HG03571 (cell line): ENCODE data around the gene SFMBT2.

Experiments
- ATAC-seq: cut with Tn5 transposase; IDR thresholded peaks from one replicate; pipeline ENCODE4 v1.9.1; 2021; ENCODE audit not compliant: unreplicated experiment

Gene SFMBT2

DNA sequence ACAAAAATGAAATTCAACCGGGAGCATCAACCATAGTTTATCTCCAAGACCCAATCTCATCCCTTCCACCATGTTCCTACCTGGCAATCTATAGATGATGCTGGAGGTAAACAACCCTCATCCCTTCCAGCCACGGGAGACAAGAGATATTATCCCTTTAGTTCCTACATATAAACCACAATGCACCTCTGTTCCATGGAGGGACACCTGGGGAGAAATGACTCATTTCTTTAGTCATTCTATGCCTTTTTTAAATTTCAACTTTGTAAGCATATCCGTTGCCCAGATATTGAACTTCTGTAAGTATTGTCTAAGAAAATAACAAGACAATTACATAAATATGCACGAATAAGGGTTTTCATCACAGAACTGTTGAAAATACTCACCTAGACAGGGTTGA lies 15.5 kb upstream of the SFMBT2 start:
- ATAC-seq: no peak

DNA sequence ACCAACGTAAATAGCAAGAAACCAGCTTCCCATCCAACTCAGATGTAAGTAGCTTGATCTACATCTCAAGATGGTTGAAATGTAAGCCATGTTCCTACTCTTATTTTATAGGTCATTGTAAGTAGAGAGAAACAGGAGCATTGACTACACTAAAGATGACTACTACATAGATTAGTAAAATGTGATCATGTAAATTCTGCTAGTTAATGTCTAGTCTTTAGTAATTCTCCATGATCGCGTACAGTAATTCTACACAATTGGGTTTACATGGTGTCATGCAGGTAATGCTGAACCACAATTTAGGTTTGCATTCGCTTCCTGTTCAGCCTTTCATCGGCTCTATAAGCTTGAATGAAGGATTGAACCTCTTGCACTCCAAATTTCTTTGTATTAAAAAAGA lies 14.9 kb upstream of the SFMBT2 start:
- no peak for ATAC-seq

DNA sequence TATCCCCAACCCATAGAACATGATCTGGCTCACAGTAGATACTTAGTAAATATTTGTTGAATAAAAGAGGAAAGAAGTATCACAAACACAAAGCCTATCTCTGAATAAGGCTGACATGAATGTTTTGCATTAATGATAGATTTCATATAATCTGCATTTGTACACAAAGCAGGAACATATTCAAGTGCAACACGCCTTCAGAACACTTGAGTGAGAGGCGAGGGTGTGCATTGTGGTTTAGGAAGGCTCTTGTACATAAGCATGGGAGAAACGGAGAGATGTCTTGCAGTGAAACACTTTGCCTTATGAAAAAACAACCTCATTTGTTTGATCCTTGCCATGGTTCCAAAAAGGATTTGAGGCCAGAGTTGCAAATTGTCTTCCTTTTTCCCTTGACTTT lies 14.1 kb upstream of the SFMBT2 start:
- no peak for ATAC-seq

DNA sequence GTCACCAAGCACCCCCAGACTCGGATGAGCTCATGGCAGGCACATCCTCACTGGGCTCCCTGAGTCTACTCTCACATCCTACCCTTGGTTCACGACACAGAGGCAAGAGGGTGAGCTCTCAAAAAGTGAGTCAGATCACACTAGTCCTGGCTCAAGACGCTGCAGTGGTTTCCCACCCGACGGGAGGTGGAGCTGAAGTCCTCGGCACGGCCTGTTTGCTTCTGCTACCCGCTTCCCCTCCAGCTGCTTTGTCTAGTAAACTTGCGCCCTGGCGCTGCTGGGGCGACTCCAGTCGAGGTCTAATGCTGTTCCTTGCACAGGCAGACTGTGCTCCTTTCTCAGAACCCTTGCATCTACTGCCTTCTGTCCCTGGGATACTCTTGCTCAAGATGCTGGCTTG lies 13.5 kb upstream of the SFMBT2 start:
- ATAC-seq: peak; percentile 62

DNA sequence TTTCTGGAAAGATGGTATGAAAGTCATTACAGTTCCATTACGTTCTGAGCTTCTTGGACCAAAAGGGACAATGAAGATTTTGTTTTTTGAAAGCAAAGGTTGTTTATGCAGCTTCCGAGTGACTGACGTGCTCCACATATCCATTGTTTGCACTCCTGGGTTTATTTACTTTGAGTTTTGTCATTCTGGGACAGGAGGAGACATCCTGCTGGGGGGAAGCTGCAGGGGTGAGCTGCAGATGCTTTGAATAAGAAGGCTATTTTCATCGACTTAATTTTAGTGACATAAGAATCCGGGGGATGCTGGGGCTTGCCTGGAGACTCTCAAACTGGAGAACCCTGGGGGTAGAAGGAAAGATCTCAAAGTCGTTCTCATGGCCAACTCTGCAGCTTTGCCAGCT lies 12.7 kb upstream of the SFMBT2 start:
- ATAC-seq: no peak

DNA sequence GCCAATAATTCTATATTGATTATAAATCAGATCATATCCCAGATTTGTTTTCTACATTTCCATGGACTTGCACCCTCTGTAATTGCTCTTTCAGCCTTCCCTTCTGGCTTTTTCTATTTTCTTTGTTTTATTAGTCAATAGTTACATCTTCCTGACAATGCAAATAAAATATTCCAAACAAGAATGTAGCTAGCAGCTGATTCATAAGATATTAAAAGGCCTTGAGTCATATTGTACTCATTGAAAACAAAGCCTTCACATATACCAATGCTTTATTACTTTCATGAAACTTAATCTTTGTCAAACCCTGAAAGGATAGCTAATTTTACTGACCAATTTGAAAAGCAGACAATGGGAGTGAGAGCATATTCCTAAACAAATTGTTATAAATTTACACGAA lies 10.7 kb upstream of the SFMBT2 start:
- ATAC-seq: no peak

DNA sequence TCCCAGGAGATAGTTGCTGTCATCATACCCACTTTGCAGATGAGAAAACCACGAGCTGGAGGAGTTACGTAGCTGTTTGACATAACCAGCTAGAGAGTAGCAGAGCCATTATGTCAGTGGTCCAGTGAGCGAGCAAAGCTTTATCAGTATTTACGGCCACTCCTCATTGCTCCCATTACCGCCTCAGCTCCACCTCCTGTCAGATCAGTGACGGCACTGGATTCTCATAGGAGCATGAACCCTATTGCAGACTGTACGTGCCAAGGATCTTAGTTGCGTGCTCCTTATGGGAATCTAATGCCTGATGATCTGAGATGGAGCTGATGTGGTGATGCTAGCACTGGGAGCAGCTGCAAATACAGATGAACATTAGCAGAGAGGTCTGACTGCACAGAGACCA lies 9.2 kb upstream of the SFMBT2 start:
- no peak for ATAC-seq

DNA sequence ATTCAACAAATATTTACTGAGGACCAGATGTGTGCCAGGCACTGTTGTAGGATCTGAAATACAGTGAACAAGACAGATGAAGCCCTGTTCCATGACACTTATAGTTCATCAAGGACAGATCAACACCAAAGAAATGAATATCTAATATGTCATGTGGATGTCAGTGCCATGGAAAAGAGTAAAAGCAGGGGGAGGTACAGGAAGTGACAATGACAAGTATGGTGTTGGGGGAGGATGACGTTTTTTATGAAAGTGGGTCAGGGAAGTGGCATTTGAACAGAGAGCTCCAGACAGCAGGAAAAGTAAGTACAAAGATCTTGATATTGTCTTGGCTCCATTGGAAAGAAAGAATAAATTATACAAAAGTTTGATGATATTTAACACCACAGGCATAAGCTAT lies 7.0 kb upstream of the SFMBT2 start:
- no peak for ATAC-seq

DNA sequence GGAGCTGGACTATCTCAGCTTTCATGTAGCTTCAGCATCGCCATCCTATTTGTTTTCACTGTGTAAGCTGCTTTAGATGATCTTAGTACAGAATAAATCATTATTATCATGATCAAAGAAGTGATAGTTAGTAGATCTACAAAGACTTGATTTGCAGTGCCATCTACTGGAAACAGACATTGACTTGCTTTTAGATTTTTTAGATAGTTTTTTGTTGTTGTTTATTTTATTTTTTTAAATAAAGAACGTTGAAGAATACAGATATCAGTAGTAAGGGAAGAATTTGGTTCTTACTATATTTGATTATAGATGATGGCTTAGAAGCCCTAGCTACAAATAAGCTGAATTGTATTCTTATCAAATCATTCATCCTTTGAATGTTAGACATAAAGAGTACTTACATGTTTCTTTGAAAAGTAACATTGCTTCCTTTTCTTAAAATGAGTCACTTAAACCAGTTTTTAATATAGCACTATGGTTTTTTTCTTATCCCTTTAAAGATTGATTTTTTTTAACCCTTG lies 6.3 kb upstream of the SFMBT2 start:
- no peak for ATAC-seq

DNA sequence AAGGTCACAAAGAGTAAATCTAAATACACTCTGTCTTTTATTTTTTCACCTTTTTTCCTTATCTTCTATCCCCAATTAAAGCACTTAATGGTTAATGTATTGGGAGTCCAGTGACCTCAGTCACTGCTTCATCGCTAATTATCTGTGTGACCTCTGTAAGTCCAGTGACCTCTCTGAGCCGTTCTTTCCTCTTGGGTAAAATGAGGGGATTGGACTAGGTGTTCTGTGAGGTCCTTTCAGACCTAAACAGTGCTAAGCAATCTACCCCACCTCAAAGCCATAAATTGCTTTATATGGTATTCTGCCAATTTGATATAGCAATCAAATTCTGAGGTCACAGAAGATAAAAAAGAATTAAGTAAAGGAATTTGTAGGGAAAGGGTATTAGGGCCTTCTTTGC lies 3.9 kb upstream of the SFMBT2 start:
- no peak for ATAC-seq

DNA sequence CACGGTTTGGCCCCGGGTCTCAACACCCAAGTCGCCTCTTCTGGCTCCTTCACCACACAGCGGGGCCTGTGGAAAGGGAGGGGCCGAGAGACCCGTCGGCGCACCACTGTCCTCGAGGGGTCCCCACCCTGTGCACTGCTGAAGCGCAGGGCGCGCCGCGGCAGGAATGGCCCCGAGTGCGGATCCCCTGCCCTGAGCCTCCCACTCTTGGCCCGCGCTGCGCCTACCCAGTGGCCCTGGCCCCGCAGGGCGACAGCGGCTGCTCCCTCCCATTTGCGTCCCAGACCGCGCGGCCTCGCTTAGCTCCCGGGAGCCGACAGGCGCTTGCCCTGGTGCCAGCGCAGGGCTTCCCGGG lies 2.1 kb upstream of the SFMBT2 start:
- ATAC-seq: no peak

DNA sequence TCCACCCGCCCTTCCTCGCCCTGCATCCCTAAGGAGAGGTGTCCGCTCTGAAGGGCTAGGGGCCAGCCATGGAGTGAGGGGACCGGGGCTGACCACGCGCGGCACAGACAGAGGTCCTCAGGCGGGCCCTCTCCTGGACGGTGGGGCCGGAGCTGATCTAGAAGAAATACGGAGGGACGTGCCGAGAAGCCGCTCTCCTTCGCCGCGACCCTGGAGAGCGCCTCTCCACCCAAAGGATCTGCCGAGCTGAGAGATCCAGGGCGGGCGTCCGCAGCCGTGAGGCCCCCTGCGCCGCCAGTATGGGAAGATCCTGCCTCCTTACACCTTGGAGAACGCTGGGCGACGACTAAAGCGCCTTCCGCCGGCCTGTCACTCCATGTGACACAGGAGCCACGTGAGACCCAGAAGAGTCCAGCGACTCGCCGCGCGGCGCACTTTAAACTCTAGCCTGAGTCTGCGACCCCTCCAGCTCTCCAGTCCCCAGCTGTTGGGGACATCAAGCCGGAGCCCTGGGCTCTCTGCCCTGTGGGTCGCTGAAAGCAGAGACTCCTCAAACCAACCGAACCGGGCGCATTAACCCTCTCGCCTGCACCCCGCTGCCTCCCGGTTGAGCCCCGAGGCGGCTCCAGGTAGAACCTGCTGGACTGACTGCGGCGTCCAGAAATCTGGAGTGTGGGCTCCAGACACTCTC lies 1.5 kb upstream of the SFMBT2 start:
- no peak for ATAC-seq

DNA sequence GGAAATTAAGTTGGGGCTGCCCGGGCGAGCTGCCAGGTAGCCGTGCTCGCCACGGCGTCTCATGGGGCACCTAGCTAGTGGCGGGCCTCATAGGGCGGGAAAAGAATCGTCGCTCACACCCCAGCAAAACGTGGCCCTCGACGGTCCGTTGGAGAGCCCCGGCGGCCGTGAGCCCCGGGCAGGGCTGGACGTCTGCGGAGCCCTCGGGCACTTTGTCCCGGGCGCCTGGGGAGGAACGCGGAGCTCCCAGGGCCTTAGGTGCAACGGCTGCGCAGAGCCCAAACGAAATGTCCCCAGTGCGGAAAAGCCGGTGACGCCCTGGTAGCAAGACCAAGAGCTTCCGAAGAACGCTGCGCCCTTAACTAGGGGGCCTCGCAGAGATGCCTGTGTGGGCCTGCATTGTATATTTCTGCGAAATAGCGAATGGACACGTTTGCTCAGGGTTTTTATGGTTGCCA lies 866 bp upstream of the SFMBT2 start:
- ATAC-seq: no peak

DNA sequence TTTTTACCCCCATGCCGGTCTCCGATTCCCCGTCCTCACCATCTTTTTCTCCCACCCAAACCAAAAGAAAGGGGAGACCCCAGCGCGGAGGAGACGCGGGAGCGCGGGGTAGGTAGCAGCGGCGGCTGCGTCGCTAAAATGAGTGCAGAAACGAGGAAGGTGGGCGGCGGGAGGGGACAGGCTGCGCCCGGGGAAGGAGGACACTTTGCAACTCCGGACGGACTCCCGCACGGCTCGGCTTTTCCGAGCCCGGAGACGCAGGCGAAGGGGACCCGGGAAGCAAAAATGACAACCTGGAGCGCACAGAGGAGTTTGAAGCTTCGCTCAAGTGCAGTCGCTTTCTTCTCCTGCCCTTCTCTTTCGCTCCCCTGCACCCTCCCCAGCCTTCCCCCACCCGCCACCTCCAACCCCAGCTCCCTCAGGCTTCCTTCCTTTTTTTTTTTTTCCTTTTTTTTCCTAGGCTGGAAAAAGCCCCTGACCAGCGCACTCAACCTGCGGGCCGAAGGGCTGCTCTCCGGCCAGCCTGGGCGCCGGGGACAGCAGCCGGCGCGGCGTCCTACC lies 453 bp downstream of the SFMBT2 start:
- ATAC-seq: peak; percentile 10

DNA sequence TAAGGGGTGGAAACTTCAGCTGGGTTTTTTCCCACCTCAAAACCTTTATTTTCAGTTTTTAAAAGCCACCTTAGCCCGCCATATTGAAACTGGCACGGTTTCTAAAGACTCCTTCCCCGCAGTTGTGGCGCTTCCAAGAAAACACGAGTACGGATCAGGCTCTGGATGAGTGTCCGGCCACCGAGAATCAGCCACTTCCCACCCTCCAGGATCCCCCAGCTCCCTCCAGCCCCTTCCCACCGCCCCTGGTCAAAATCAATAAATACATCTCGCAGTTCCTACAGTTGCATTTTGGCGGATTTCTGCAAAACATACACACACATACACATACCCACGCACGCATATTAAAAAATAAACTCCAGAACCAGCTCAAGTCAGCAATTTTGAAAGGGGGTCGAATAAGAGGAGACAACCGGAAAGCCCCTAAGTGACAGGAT lies 1.1 kb downstream of the SFMBT2 start:
- ATAC-seq: no peak

DNA sequence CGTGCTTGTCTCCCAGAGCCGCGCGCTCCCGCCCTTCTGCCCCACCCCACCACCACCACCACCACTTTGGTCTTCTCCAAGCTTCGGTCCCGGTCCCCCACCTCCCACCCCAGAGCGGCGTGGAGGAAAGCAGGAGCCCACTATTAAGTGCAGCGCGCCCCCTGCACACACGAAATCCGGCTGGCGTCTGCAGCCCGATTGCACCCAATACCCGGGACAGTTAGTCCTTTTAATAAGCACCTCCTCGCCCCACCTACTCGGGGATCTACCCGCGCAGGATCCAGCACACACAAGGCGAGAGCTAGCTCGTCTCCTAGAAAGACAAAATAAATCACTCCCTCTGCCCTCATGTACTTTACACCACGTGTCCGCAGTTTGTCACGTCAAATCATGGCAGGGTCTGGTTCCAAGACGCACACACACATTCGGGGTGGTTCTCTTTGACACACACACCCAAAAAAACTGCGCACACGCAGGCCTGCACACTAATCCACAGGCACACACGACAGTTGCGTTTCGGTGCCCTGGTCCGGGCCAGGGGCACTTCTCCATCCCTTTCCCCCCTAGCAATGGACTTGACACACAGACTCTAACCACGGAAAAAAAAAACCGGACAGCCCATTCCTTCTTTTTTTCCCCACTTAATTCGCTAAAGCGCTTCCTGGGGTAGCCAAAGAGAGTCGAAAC lies 1.6 kb downstream of the SFMBT2 start:
- no peak for ATAC-seq

DNA sequence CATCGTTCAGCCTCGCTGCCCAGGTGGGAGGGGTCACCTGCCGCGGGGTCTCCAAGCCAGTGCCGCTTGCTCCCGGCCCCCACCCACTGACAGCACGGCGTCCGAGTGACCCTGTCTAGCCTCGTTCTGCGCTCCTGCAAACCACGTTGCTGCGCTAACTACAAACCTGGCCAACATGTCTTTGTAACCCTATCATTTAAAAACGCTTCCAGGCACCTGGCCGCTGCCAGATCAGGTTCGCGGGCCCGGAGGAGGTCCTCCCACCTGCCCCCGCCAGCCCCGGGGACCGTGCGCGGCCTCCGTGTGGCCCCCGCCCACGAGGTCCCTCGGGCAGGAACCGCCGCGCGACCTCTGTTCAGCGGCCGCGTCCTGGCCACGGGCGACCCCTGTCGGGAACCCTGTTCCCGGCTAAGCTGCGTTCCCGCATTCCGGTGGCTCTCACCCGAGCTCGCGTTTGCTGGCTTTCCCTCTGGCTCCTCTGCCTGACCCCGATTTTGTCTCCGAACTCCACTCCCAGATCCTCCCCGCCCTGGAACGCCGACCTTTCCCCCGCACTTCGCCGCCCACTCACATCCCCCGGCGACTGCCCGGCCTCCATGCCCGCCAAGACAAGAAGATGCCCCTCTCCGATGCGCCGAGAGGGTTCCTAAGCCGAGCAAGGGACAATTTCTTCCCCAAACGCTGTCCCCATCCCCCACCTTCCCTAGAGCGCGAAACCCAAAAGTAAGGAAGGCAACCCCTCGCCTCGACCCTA lies 2.4 kb downstream of the SFMBT2 start:
- ATAC-seq: peak; percentile 31

DNA sequence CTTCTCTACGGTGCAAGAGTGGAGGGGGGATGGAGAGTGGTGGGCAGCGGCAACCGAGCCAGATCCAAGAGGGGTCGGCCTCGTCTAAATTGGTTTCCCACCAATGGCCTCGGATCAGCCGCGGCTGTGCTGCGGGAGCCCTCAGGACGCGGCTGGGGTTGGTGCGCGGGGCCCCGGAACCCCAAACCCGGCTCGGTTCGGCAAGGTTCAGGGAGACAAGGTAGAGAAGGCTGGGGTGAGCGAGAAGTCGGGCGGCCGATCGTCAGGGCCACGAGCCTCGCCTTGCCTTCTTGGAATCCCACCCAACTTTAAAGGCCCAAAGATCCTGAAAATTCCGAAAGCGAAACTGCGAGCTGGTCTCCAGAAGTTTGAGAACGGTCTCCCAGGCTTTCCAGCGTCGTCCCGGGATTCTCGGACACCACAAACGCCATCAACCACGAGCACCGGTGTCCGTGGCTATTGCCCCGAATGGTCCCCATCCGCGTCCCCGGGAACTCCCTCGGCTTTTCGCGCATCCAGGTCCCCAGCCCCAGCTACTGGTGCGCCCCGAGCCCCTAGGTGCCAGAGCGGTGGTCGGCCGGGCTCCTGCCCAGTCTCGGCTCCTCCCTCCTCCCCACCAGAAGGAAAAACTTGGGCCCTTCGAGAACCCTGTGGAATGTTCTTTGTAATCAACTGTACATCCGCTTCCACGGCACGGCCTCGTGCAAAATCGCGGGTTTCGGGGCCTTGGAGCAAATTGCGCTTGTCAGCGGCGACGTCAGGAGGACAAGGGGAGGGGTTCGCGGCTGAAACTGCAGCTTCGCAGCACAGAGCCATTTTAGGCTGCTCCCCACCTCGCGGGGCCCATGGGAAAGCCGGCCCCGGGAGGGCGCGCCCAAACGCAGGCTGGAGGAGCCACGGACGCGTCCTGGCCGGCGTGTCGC lies 3.2 kb downstream of the SFMBT2 start:
- ATAC-seq: peak; percentile 23

DNA sequence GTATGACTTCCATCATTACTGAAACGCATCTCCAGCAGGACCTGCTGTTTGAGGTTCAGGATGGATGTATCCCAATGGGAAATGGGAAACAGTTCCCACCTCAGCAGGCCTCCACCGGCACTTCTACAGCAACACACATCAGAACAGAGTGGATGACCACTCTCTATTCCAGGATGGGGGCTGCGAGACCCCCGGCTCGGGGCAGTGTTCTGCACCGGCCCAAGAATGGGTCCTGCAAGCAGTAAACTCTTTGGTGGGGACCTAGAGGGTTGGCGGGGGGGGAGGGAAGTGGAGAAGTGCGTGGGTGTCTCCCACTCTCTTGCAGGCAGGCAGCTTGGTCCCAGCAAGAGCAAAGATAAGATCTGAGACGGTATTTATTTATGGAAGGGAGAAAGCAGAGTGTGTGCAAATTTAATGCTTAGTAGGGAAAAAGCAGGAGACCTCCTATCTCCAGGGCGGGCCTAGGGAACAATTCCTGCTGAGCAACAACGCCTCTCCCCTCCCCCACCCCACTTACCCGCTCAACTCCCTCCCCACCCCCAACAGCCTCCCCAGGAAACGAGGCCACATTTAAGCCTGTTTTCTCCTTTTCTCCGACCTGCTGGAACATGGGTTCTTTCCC lies 4.0 kb downstream of the SFMBT2 start:
- no peak for ATAC-seq

DNA sequence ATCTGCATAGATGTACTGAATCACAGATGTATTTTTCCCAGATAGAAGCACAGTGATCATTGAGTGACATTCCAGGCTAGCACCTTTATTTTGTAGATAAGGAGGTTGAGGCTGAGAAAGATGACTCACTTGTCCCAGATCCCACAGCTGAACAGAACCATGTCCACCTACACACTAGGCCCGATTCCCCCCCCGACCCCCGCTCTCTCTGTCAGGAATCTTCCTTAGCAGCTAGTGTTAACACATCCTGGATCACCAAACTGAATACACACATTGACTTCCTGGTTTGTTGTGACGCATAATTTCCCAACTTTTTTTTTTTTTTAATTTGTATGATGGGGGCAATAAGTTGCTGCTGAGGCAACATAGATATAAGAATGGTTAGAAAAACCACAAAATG lies 5.2 kb downstream of the SFMBT2 start:
- no peak for ATAC-seq
